ENCODE results near the gene NFE2. TPM values are rescaled to one million over a fixed set of nuclear protein-coding genes. Genes with fewer than 3 reads are reported as not detected.

NFE2 gene
- total RNA-seq, 1 donor from 2014 or later, result 0.45 TPM

DNA sequence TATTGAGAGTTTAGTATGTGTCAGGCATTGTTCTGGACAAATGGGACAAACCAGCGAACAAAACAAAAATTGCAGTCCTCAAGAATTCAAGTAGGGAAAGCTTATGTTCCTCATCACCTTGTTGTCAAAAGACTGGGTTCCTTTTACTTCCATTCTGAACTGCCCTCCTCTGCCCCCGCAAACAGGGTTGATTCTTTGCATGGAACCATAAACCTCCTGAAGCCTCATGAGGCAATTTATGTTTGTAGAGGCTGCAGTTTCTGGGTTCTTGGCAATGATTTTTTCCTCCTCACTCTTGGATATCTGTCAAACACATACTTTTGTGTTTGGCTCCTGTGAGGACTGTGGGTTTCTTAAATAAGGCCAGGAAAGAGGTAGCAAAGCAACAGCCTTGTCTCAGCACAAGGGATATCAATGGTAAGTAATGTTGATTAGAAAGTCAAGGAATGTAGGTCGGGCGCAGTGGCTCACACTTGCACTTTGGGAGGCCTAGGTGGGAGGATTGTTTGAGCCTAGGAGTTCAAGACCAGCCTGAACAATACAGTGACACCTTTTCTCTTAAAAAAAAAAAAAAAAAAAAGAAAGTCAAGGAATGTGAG lies 38.0 kb upstream of the NFE2 start:
- H3K4me3 Mint-ChIP-seq, result no peak overlapping the region
- no peaks in the 10 kb centered on the region for H3K27me3 Mint-ChIP-seq (ENCODE audit: low read depth)
- peaks cover 57% of the 10 kb centered on the region for H3K4me1 Mint-ChIP-seq
- TF ChIP-seq, protein P1, sequence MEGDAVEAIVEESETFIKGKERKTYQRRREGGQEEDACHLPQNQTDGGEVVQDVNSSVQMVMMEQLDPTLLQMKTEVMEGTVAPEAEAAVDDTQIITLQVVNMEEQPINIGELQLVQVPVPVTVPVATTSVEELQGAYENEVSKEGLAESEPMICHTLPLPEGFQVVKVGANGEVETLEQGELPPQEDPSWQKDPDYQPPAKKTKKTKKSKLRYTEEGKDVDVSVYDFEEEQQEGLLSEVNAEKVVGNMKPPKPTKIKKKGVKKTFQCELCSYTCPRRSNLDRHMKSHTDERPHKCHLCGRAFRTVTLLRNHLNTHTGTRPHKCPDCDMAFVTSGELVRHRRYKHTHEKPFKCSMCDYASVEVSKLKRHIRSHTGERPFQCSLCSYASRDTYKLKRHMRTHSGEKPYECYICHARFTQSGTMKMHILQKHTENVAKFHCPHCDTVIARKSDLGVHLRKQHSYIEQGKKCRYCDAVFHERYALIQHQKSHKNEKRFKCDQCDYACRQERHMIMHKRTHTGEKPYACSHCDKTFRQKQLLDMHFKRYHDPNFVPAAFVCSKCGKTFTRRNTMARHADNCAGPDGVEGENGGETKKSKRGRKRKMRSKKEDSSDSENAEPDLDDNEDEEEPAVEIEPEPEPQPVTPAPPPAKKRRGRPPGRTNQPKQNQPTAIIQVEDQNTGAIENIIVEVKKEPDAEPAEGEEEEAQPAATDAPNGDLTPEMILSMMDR (IDR thresholded peaks at IDR 0.05; ENCODE audit: unreplicated experiment), result no peak
- no peaks in the 10 kb centered on the region for H3K9me3 Mint-ChIP-seq
- DNase-seq (ENCODE audit: low spot score in 2 of 2, unreplicated experiment in 2 of 2), result no peak
- H3K27ac Mint-ChIP-seq, result peak overlapping the region; percentile 92
- H3K36me3 Mint-ChIP-seq, result peaks cover 21% of the 10 kb centered on the region

DNA sequence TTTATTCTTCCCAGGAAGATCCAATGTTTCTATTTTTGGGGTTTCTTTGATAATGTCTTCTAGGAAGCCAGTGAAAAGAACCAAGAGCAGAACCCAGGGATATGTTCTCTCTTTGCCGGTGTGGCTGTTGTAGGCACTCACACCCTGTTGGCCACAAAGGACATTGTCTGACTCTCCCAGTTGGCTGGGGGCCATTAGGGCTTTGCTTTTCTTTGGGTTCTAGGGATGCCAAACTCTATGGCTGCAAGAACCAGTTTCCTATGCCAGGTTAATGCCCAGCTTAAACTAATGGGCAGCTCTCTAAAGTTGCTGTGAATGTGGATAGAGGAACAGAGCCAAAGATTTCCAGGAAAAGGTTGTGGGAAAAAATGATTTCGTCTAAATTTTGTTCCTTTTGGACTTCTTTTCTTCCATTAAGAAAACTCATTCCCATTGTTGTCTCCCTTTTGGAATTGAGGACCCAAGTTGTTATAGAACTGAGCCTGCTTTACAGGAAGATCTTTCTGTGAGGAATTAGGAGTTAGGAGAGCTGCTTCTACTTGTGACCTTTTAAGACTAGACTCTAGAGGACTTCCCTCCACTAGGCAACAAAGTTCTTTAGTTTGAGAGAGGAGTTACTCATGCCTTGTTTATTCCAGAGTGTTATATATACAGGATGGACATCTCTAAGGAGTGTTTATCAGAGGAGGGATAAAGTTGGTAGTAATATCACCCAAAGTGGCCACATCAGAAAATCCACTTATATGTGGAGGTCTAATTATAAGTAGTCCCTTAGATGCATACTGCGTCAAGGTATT lies 37.2 kb upstream of the NFE2 start:
- H3K4me1 Mint-ChIP-seq, result peaks cover 57% of the 10 kb centered on the region
- H3K27ac Mint-ChIP-seq, result peak overlapping the region; percentile 92
- DNase-seq (ENCODE audit: low spot score in 2 of 2, unreplicated experiment in 2 of 2), result no peak
- H3K9me3 Mint-ChIP-seq, result no peaks in the 10 kb centered on the region
- no peak overlapping the region for H3K4me3 Mint-ChIP-seq
- TF ChIP-seq, protein P1 (IDR thresholded peaks at IDR 0.05; ENCODE audit: unreplicated experiment), result no peak
- H3K27me3 Mint-ChIP-seq (ENCODE audit: low read depth), result no peaks in the 10 kb centered on the region
- H3K36me3 Mint-ChIP-seq, result peaks cover 15% of the 10 kb centered on the region

DNA sequence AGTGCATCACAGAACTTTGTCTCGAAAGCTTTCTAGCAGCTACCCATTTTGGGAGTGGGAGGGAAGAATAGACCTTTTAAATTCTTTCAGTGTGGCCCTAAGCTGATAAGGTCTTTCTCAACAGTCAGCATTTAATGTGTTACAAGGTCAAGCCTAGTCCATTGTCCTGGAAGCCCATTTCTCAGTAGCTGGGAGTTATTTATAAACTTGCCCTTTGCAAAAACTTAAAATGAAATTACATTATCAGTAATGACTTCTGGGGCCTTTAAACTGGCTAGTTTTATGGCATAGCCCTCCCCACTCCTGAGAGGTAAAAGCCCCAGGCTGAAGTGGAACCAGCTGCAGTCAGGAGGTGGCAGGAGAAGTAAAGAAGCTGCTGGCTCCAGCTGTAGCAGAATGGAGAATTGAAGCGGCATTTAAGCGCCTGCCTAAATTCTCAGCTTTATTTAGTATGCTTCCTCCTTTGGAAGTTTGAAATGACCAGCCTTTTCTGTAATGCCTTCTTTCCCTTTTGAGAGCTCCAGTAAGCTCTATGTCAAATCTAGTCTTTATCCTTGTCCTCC lies 36.5 kb upstream of the NFE2 start:
- Mint-ChIP-seq H3K4me3 (no peak overlapping the region), H3K27me3 (ENCODE audit: low read depth) (no peaks in the 10 kb centered on the region), H3K27ac (peak overlapping the region; percentile 92), H3K4me1 (peaks cover 56% of the 10 kb centered on the region), H3K36me3 (peaks cover 12% of the 10 kb centered on the region), H3K9me3 (no peaks in the 10 kb centered on the region)
- DNase-seq (ENCODE audit: low spot score in 2 of 2, unreplicated experiment in 2 of 2), result no peak
- TF ChIP-seq, protein P1 (IDR thresholded peaks at IDR 0.05; ENCODE audit: unreplicated experiment), result no peak

DNA sequence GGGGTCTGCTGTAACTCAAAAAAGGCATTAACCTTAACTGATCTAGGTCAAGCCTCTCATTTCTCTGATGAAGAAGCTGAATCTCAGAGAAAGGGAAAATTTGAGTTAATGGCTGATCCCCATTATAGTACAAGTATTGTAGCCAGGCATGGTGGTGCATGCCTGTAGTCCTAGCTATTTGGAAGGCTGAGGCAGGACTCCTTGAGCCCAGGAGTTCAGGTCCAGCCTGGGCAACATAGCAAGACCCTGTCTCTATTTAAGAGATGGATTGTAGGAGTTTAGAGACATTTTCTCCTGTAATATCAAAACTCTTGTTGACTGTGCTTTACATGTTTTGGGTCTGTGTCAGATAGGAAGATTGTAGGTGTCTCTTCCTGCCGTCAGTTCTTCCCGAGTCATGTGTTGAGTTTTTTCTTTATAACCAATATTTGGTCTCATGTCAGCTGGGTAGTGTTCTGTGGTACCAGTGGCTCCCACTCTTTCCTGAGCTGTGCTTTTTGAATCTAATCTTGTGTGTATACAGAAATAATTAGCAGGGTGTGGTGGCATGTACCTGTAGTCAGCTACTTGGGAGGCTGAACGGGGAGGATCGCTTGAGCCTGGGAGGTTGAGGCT lies 32.7 kb upstream of the NFE2 start:
- TF ChIP-seq, protein P1 (IDR thresholded peaks at IDR 0.05; ENCODE audit: unreplicated experiment), result no peak
- H3K27ac Mint-ChIP-seq, result peak overlapping the region; percentile 40
- peaks cover 56% of the 10 kb centered on the region for H3K4me1 Mint-ChIP-seq
- DNase-seq (ENCODE audit: low spot score in 2 of 2, unreplicated experiment in 2 of 2), result no peak
- H3K4me3 Mint-ChIP-seq, result no peak overlapping the region
- no peaks in the 10 kb centered on the region for H3K36me3 Mint-ChIP-seq
- H3K9me3 Mint-ChIP-seq, result no peaks in the 10 kb centered on the region
- no peaks in the 10 kb centered on the region for H3K27me3 Mint-ChIP-seq (ENCODE audit: low read depth)

DNA sequence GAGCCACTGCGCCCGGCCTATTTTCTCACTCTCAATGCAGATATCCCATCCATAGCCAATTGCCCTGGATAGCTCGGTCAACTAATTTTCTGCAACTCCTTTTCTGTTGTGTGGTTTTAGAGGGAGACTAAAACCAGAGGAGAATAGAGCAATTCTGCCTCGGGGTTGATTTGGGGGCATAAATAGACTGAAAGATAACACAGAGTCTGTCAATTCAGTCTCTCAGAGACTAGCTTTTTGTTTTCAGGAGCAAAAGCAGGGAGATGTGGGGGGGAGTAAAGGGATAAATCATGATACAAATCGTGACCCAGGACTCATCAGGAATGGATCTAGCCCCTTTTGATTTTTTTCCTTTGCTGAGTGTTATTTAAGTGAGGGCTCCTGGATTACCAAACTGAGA lies 30.6 kb upstream of the NFE2 start:
- peaks cover 47% of the 10 kb centered on the region for H3K4me1 Mint-ChIP-seq
- no peaks in the 10 kb centered on the region for H3K9me3 Mint-ChIP-seq
- TF ChIP-seq, protein P1 (IDR thresholded peaks at IDR 0.05; ENCODE audit: unreplicated experiment), result no peak
- peak overlapping the region; percentile 91 for H3K27ac Mint-ChIP-seq
- no peak overlapping the region for H3K4me3 Mint-ChIP-seq
- no peaks in the 10 kb centered on the region for H3K36me3 Mint-ChIP-seq
- no peak for DNase-seq (ENCODE audit: low spot score in 2 of 2, unreplicated experiment in 2 of 2)
- H3K27me3 Mint-ChIP-seq (ENCODE audit: low read depth), result no peaks in the 10 kb centered on the region
